ENCODE measurements around the gene ATP9B.

The ATP9B gene

DNA sequence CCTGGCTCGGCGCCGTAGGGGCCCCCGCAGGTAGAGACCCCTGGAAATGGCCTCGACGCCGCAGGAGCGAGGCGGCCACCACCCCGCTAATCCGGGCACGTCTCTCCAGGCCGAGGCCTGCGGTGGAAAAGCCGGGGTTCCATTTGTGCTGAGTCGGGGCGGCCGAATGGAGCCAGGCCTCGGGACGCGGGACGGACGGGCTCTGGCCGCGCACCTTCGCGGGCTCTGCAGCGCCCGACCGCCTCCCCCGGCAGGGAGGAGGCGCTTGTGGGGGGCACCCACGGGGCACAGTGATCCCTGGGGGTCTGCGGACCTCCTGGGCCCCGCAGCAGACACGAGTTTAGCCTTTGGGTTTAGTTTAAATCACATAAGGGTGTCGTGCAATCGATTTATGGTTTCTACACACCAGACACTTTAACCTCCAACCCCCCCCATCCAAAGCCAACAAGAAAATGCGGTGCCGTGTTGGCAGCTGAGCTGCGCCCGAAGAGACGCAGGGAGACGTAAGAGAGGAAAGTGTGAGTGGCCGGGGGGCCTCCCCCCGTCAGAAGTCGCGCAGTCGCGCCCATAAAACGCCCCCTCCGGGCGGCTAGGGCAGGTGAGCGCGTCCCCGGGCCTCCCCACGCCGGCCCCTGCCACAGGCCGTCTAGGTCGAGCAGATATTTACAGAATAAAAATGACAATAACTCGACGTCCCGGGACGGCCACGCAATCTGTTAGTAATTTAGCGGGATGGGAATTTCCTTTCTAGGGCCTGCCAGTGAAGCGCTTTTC lies 325.5 kb downstream of the ATP9B start:
- in situ Hi-C loops (cut with MboI; ENCODE audit: low sequenced_read_pairs, unreplicated experiment): no loop called here
- TF ChIP-seq, protein P1, sequence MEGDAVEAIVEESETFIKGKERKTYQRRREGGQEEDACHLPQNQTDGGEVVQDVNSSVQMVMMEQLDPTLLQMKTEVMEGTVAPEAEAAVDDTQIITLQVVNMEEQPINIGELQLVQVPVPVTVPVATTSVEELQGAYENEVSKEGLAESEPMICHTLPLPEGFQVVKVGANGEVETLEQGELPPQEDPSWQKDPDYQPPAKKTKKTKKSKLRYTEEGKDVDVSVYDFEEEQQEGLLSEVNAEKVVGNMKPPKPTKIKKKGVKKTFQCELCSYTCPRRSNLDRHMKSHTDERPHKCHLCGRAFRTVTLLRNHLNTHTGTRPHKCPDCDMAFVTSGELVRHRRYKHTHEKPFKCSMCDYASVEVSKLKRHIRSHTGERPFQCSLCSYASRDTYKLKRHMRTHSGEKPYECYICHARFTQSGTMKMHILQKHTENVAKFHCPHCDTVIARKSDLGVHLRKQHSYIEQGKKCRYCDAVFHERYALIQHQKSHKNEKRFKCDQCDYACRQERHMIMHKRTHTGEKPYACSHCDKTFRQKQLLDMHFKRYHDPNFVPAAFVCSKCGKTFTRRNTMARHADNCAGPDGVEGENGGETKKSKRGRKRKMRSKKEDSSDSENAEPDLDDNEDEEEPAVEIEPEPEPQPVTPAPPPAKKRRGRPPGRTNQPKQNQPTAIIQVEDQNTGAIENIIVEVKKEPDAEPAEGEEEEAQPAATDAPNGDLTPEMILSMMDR (IDR thresholded peaks at IDR 0.05; ENCODE audit: borderline replicate concordance, control extremely low read depth, extremely low read depth, insufficient read depth, missing control alignments): no peak
- DNase-seq (ENCODE audit: low spot score): peak; percentile 66

DNA sequence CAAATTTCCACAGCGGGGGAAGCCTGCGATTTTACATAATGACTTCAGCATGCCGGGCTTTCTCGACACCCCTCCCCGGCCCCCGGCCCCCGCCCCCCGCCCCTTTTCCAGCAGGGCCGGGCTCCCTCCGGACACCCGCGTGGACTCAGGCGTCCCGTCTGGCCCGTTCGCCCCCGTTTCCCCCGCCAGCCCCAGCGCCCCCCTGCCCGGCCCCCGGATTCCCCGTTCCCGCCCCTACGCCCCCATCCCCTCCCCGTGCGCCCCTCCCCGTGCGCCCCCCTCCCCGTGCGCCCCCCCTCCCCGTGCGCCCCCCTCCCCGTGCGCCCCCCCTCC lies 326.1 kb downstream of the ATP9B start:
- TF ChIP-seq, protein P1 (IDR thresholded peaks at IDR 0.05; ENCODE audit: borderline replicate concordance, control extremely low read depth, extremely low read depth, insufficient read depth, missing control alignments): no peak
- in situ Hi-C loops (cut with MboI; ENCODE audit: low sequenced_read_pairs, unreplicated experiment): no loop called here
- no peak for DNase-seq (ENCODE audit: low spot score)

DNA sequence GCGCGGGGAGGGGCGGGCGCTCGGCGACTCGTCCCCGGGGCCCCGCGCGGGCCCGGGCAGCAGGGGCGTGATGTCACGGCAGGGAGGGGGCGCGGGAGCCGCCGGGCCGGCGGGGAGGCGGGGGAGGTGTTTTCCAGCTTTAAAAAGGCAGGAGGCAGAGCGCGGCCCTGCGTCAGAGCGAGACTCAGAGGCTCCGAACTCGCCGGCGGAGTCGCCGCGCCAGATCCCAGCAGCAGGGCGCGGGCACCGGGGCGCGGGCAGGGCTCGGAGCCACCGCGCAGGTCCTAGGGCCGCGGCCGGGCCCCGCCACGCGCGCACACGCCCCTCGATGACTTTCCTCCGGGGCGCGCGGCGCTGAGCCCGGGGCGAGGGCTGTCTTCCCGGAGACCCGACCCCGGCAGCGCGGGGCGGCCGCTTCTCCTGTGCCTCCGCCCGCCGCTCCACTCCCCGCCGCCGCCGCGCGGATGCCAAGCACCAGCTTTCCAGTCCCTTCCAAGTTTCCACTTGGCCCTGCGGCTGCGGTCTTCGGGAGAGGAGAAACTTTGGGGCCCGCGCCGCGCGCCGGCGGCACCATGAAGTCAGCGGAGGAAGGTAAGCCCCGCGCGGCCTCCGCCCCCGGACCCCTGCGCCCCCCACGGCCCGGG lies 326.7 kb downstream of the ATP9B start, which contains the start of gene NFATC1:
Gene NFATC1 (plus strand): TSS at position 170 of the 644 bp plus-strand sequence. CDS start 295 bp downstream, at position 465.
- in situ Hi-C loops (cut with MboI; ENCODE audit: low sequenced_read_pairs, unreplicated experiment): no loop called here
- TF ChIP-seq, protein P1 (IDR thresholded peaks at IDR 0.05; ENCODE audit: borderline replicate concordance, control extremely low read depth, extremely low read depth, insufficient read depth, missing control alignments): no peak
- DNase-seq (ENCODE audit: low spot score): peak; percentile 87

DNA sequence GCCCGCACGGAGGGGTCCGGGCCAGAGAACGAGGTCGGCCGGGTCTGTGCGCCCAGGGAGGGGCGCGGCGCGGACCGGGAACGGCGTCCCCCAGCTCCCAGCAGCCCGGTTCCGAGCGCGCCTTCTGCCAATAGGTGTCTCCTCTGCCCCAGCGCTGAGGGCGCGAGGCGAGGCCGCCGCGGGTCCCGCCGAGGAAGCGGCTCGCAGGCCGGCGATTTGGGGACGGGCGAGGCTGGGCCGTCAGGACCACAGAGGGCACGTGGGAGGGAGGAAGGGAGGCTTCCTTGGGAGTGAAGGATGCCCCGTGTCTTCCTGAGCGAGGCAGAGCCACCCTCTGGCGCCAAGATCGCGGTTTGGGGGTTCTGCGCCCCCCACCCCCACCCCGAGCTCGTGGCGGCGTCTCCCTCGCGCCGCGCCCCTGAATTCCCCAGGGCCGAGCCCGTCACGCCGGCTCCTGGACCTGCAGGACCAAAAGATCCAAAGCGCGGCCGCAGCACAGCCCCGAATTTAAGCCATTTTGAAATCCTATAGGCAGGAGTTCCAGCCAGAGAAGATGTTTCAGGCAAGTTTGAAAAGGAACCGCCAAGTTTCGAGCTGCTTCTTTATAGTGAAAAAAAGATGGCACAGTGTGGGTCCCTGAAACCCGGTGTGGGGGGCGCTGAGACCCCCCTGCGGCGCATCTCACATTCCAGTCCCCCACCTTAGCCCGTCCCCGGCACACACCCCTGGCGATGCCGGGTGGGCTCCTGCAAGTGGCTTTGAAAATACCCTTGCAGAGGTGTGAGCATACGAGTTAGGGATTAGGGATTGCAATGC lies 327.4 kb downstream of the ATP9B start:
- TF ChIP-seq, protein P1 (IDR thresholded peaks at IDR 0.05; ENCODE audit: borderline replicate concordance, control extremely low read depth, extremely low read depth, insufficient read depth, missing control alignments): peak; percentile 65
- in situ Hi-C loops (cut with MboI; ENCODE audit: low sequenced_read_pairs, unreplicated experiment): no loop called here
- peak; percentile 75 for DNase-seq (ENCODE audit: low spot score)

DNA sequence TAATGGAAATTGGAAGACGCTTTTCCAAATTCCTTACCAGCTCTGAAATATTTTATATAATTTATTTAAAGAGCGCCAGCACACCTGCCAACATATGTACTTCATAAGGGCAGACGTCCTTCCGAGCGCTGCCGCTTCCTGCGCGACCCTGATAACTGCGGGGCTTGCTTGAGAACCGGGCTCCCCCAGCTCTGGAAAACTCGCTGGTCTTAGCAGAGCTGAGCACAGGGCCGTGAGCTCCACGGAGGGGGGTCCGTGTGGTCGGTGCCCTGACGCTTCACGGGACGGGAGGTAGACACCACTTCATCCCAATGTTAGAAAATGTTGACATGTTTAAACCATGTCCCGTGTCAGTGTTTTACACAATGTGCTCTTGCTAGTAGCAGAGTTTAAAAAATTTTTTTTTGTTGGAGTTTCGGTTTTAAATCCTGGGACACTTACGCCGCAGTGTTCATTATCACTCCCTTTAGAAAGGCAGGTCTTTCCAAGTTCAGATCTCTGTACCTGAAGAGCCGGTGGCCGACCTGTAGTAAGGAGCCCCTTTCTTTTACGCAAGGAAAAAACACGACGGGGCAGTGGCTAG lies 328.1 kb downstream of the ATP9B start:
- TF ChIP-seq, protein P1 (IDR thresholded peaks at IDR 0.05; ENCODE audit: borderline replicate concordance, control extremely low read depth, extremely low read depth, insufficient read depth, missing control alignments): no peak
- in situ Hi-C loops (cut with MboI; ENCODE audit: low sequenced_read_pairs, unreplicated experiment): no loop called here
- DNase-seq (ENCODE audit: low spot score): no peak

All from GM13976 (cell line).